Measurements from ENCODE around the gene GBF1.

GBF1 gene

GRCh38 chr10:102421507-102421756 is 176.1 kb downstream of the GBF1 start:
- DNase-seq (ENCODE audit: low read depth) = no peak
- no peak for TF ChIP-seq CTCF (IDR thresholded peaks at IDR 0.05; ENCODE audit: low read depth, low read length, missing control alignments)
- peak overlapping the region; percentile 73 for H3K4me3 ChIP-seq (ENCODE audit: low read depth, low read length)

GRCh38 chr10:102421757-102422512 is 176.6 kb downstream of the GBF1 start:
- H3K4me3 ChIP-seq (ENCODE audit: low read depth, low read length) = peak overlapping the region; percentile 73
- DNase-seq (ENCODE audit: low read depth) = no peak
- TF ChIP-seq CTCF (IDR thresholded peaks at IDR 0.05; ENCODE audit: low read depth, low read length, missing control alignments) = no peak

DNA sequence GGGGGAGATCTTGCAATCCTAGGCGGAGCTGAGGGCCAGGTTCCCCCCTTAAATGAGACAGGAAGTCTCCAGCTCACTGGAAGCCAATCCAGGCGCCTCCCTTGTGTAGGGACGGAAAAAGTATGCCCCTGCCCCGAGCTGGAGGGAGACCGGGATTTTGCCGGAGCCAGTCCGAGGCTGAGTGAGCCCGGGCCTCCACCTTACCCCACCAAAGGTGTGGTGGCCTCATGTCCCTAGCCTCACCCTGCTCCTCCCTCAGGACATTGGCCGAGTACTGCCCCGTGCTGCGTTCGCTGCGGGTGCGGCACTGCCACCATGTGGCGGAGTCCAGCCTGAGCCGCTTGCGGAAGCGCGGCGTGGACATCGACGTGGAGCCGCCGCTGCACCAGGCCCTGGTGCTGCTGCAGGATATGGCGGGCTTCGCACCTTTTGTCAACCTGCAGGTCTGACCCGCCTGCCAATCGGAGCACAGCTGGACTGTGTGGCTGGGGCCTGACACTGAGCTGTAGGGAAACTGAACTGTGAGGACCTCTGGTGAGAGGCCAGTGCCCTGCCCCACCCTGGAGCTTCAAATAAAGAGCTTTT is 177.3 kb downstream of the GBF1 start:
- peak overlapping the region; percentile 73 for H3K4me3 ChIP-seq (ENCODE audit: low read depth, low read length)
- peak; percentile 84 for TF ChIP-seq CTCF (IDR thresholded peaks at IDR 0.05; ENCODE audit: low read depth, low read length, missing control alignments)
- DNase-seq (ENCODE audit: low read depth) = no peak

GRCh38 chr10:102423372-102423968 is 178.1 kb downstream of the GBF1 start:
- no peak for TF ChIP-seq CTCF (IDR thresholded peaks at IDR 0.05; ENCODE audit: low read depth, low read length, missing control alignments)
- DNase-seq (ENCODE audit: low read depth) = no peak
- H3K4me3 ChIP-seq (ENCODE audit: low read depth, low read length) = no peak overlapping the region

DNA sequence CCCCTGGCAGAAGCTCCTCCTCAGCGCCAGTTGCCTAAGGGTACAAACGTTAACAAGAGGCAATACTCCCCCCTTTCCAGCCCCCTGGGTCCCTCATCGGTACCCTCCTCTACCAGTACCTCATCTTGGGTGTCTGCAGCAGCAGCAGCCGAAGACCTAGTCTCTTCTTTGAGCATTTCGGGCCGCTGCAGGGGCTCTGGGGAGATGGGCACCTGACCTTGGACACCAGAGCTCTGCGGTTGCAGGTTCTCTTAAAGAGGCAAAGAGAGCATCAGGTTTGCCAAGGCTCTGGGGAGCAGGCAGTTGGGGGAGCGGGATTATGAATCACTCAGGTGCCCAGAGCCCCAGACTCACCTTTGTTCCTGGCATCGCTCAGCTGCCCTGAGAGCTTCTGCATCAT is 178.8 kb downstream of the GBF1 start:
- no peak for DNase-seq (ENCODE audit: low read depth)
- no peak overlapping the region for H3K4me3 ChIP-seq (ENCODE audit: low read depth, low read length)
- no peak for TF ChIP-seq CTCF (IDR thresholded peaks at IDR 0.05; ENCODE audit: low read depth, low read length, missing control alignments)

DNA sequence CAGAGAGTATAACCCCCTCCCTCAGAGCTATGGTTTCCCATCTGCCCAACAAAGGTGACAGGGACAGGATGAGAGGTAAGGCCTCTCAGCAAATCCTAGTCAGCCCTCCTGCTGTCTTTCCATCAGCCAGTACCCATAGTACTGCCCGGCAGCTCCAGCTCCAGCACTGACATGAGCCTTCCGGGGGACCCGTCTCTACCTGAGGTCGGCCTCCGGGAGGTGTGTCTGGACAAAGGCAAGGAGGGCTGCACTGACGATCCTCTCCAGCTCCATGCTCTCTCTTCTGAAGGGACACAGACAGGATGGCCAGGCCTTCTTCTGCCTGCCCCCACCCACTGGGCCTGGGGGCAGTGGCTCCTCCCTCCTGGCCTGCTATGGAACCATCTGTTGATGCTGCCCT is 179.6 kb downstream of the GBF1 start:
- no peak overlapping the region for H3K4me3 ChIP-seq (ENCODE audit: low read depth, low read length)
- DNase-seq (ENCODE audit: low read depth) = no peak
- no peak for TF ChIP-seq CTCF (IDR thresholded peaks at IDR 0.05; ENCODE audit: low read depth, low read length, missing control alignments)

DNA sequence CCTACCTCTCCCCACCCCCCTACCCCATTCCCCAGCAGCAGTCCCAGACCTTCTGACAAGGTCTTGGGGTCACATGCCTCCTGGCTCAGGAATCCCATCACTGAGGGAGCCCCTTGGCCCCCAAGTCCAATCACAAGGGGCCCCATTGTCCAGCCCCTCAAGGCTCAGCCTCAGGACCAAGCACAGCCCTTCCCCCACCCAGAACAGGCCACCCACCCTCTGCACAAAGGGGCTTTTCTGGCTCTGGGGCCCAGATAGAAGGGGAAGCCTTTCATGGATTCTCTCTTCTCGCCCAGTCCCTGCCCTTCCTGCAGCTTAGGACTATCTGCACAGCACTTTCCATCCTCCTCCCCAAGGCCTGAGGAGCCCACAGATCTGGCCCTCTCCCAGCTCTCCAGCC is 180.1 kb downstream of the GBF1 start:
- H3K4me3 ChIP-seq (ENCODE audit: low read depth, low read length) = no peak overlapping the region
- TF ChIP-seq CTCF (IDR thresholded peaks at IDR 0.05; ENCODE audit: low read depth, low read length, missing control alignments) = no peak
- no peak for DNase-seq (ENCODE audit: low read depth)
